ENCODE results near the gene CAMK1D.
"Not testable (repeated sequence)": the region's sequence is repeated elsewhere in the genome, so short reads cannot be mapped to it uniquely, and the experiment has no call there.

The CAMK1D gene

DNA sequence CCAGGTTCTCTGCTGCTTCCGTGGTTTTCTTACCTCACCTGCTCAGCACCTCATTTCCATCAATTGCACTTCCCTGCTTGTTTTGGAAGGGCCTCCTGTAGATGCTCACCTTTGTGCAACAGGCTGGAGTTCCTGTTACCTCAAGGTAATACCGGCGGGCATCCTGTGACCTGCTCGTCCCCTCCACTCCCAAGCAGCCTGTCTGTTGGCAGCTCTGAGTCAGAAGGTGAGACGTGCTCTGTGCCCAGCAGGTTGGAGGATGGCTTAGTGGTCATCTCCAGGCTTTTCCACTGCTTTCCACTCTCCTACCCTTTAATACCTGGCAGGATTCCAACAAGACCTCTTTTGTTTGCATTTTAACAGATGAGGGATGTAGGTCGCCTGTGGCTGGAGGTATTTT, 86.0 kb downstream of the CAMK1D start:
- Mint-ChIP-seq H3K27me3 (ENCODE audit: low read depth) (peaks cover 32% of the 10 kb centered on the region), H3K36me3 (ENCODE audit: low read depth) (peaks cover 6% of the 10 kb centered on the region), H3K27ac (no peak overlapping the region), H3K4me3 (no peak overlapping the region), H3K4me1 (peaks cover 40% of the 10 kb centered on the region), H3K9me3 (peaks cover 6% of the 10 kb centered on the region)
- TF ChIP-seq, protein P1, sequence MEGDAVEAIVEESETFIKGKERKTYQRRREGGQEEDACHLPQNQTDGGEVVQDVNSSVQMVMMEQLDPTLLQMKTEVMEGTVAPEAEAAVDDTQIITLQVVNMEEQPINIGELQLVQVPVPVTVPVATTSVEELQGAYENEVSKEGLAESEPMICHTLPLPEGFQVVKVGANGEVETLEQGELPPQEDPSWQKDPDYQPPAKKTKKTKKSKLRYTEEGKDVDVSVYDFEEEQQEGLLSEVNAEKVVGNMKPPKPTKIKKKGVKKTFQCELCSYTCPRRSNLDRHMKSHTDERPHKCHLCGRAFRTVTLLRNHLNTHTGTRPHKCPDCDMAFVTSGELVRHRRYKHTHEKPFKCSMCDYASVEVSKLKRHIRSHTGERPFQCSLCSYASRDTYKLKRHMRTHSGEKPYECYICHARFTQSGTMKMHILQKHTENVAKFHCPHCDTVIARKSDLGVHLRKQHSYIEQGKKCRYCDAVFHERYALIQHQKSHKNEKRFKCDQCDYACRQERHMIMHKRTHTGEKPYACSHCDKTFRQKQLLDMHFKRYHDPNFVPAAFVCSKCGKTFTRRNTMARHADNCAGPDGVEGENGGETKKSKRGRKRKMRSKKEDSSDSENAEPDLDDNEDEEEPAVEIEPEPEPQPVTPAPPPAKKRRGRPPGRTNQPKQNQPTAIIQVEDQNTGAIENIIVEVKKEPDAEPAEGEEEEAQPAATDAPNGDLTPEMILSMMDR (IDR thresholded peaks at IDR 0.05; ENCODE audit: unreplicated experiment in 3 of 3): no peak

DNA sequence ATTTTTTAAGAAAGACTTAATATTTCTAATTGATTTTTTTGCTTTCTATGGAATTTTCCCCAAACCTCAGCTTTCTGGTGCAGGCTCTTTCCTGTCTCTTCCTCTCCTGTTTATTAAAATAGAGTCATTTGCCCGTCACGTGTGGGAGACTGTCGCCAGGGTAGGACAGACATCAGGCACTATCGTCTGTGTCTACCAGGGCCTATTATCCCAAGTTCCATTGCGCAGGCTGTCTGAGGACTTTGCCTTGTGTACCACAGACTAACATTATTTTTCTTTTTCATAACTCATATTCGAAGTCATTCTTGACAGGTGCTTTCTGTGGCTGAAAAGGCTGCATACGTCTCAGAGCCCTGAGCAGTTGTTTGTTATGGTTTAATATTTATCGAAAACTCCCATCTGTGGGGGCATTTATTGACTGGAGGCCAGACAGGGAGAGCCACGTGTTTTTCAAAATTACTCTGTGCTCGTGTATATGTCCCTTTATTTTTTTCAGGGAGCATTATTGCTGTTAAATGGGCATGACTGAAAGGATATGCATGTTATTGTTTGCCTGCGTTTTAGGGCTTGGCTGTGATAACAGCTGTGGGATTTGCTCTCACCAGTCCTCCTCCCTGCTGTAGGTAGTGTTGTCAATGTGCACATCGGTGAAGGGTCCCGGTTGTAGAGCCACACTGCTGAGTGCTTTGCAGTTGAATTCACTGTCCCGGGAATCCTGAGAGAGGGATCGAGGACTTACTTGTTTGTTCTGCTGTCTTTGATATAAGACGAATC, 89.8 kb downstream of the CAMK1D start:
- TF ChIP-seq, protein P1 (IDR thresholded peaks at IDR 0.05; ENCODE audit: unreplicated experiment in 3 of 3): no peak
- Mint-ChIP-seq H3K36me3 (ENCODE audit: low read depth) (peaks cover 6% of the 10 kb centered on the region), H3K27me3 (ENCODE audit: low read depth) (peaks cover 24% of the 10 kb centered on the region), H3K27ac (peak overlapping the region in 2 of 3 experiments; percentile 57 to 58), H3K4me3 (no peak overlapping the region), H3K4me1 (peaks cover 14% of the 10 kb centered on the region), H3K9me3 (peaks cover 9% of the 10 kb centered on the region)

DNA sequence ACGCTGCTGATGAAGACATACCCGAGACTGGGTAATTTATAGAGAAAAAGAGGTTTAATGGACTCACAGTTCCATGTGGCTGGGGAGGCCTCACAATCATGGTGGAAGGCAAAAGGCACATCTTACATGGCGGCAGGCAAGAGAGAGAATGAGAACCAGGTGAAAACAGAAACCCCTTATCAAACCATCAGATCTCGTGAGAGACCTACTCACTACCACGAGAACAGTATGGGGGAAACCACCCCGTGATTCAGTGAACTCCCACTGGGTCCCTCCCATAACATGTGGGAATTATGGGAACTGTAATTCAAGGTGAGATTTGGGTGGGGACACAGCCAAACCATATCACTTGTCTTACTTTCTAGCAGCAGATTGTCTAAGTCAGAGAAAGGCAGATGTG, 90.4 kb downstream of the CAMK1D start:
- H3K36me3 Mint-ChIP-seq (ENCODE audit: low read depth); H3K4me3 Mint-ChIP-seq; H3K27ac Mint-ChIP-seq; H3K9me3 Mint-ChIP-seq: not testable (repeated sequence)
- Mint-ChIP-seq H3K4me1 (peaks cover 19% of the 10 kb centered on the region), H3K27me3 (ENCODE audit: low read depth) (peaks cover 21% of the 10 kb centered on the region)

DNA sequence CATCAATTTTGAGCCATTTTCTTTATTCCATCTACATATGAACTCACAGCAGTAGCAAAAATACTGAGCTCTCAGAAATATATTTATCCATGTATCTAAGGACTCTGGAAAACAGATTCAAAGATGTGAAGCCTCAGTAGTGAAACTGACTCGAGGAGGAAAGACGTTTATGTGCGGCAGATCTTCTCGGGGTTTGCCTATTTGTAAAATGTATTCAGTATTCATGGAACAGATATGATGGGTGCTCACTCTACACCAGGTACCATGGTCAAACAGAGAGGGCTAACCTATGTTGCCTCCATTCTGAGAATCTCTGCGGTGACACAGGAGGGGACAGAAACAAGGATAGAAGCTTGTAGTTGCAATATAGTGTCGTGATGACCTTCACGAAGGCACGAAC, 93.7 kb downstream of the CAMK1D start:
- Mint-ChIP-seq H3K27me3 (ENCODE audit: low read depth) (peaks cover 4% of the 10 kb centered on the region), H3K27ac (no peak overlapping the region), H3K9me3 (peaks cover 9% of the 10 kb centered on the region), H3K4me3 (no peak overlapping the region), H3K4me1 (peaks cover 38% of the 10 kb centered on the region), H3K36me3 (ENCODE audit: low read depth) (peaks cover 6% of the 10 kb centered on the region)
- TF ChIP-seq, protein P1 (IDR thresholded peaks at IDR 0.05; ENCODE audit: unreplicated experiment in 3 of 3): no peak

DNA sequence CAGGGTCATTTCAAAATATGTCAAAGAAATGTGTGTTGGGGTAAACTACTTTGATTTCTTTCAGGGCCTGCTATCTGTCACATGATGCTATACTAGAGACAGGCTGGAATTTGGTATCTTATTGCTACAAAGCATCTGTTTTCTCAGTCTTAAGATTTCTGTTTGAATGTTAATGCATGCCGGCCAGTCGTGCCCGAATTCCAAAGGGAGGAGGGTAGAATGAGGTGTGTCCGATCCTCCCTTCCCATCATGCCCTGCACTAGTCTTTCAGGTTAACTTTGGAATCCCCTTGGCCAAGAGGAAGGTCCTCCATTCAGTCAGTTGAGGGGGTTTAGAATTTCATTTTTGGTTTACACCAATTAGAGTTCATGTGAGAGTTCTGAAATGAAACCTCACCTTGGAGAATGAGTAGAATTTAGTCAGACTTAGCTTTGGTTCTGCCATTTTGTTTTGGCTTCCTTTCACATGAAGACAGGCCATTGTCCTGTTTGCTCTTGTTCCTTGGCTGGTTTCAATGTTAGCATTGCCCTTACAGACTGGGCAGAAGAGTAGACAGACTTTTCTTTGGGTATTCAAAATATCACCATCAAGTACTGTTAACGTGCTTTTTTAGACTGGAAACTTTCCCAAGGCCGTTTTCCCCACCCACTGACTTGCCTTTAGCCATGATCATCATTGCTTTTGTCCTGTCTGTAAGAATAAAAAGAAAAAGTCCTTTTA, 95.8 kb downstream of the CAMK1D start:
- H3K4me1 Mint-ChIP-seq: peaks cover 24% of the 10 kb centered on the region
- H3K36me3 Mint-ChIP-seq (ENCODE audit: low read depth): no peaks in the 10 kb centered on the region
- H3K27ac Mint-ChIP-seq: peak overlapping the region; percentile 32 to 85 (median 39)
- no peaks in the 10 kb centered on the region for H3K27me3 Mint-ChIP-seq (ENCODE audit: low read depth)
- no peak overlapping the region for H3K4me3 Mint-ChIP-seq
- TF ChIP-seq, protein P1 (IDR thresholded peaks at IDR 0.05; ENCODE audit: unreplicated experiment in 3 of 3): no peak
- H3K9me3 Mint-ChIP-seq: peaks cover 2% of the 10 kb centered on the region

DNA sequence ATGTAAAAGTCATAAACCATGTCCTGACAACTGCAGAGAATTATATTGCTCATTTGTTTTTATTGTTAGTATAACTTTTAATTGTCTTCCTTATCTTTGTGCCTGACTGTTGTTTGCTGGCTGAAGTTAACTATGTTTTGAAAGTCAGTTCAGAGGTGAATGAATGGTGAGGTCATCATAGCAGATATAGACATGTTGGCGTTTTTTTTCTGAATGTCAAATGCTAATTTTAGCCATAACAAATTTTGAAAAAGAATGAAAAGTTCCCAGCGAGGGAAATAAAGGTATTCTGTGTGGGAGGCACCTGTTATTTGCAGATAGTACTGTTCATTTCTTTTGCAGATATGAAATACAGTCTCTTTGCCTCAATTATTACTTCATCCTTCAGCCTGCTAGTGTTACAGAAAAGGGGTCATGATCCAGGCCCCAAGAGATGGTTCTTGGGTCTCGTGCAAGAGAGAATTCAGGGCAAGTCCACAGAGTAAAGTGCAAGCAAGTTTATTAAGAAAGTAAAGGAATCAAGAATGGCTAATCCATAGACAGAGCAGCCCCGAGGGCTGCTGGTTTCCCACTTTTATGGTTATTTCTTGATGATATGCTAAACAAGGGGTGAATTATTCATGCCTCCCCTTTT, 96.5 kb downstream of the CAMK1D start:
- peak overlapping the region; percentile 15 to 85 (median 39) for H3K27ac Mint-ChIP-seq
- TF ChIP-seq, protein P1 (IDR thresholded peaks at IDR 0.05; ENCODE audit: unreplicated experiment in 3 of 3): no peak
- H3K36me3 Mint-ChIP-seq (ENCODE audit: low read depth): no peaks in the 10 kb centered on the region
- no peaks in the 10 kb centered on the region for H3K27me3 Mint-ChIP-seq (ENCODE audit: low read depth)
- peaks cover 2% of the 10 kb centered on the region for H3K9me3 Mint-ChIP-seq
- H3K4me3 Mint-ChIP-seq: no peak overlapping the region
- H3K4me1 Mint-ChIP-seq: peaks cover 24% of the 10 kb centered on the region
